K562 (cell line): ENCODE data around the gene HBP1.

Experiments used
- EHMT2 ChIP-seq: fragments of 450-650 bp; IDR thresholded peaks from 2 replicates; pipeline ENCODE4 v1.6.1; 2018; ENCODE audit warnings: antibody characterized with exemption
- ELK3 ChIP-seq: fragments of 450-650 bp; formaldehyde crosslinking; IDR thresholded peaks from 2 replicates; pipeline ENCODE4 v1.4.0; 2020; ENCODE audit warnings: mild to moderate bottlenecking
- LEF1 ChIP-seq: fragments of 450-650 bp; IDR thresholded peaks from 2 replicates; pipeline ENCODE4 v1.6.1; 2016; ENCODE audit warnings: mild to moderate bottlenecking
- POLR2A ChIP-seq: fragments of 450-650 bp; conservative IDR thresholded peaks from 2 replicates; pipeline ENCODE4 v1.6.1; 2016
- RBBP5 ChIP-seq: fragments of 200-600 bp; sonication (generic); IDR thresholded peaks from 2 replicates; pipeline ENCODE4 v1.6.1; 2012; ENCODE audit warnings: borderline replicate concordance, mild to moderate bottlenecking, low read length, control low read depth, inconsistent platforms; ENCODE audit not compliant: insufficient read depth, poor library complexity, severe bottlenecking
- RBM22 ChIP-seq: fragments of 200-400 bp; formaldehyde crosslinking; IDR thresholded peaks from 2 replicates; pipeline ENCODE4 v1.6.1; 2018; ENCODE audit warnings: low read length, low read depth; ENCODE audit not compliant: poor library complexity, severe bottlenecking
- ZNF449 ChIP-seq: fragments of 250-450 bp; sonication (Bioruptor Pico); IDR thresholded peaks from 2 replicates; pipeline ENCODE4 v1.8.0; 2022; ENCODE audit warnings: moderate library complexity, mild to moderate bottlenecking, inconsistent platforms
- ZNF75A ChIP-seq: fragments of 450-650 bp; formaldehyde crosslinking; IDR thresholded peaks from 2 replicates; pipeline ENCODE4 v1.4.0; 2020; ENCODE audit warnings: mild to moderate bottlenecking

- TF ChIP-seq EHMT2 (no peak), ZNF75A (CRISPR knock-in tag) (no peak), RBBP5 (no peak), LEF1 (no peak), ZNF449 (CRISPR knock-in tag) (no peak), ELK3 (CRISPR knock-in tag) (0 out of 2 replicates have a peak, but pooled peaks have one; percentile 29), POLR2A (no peak), RBM22 (no peak)
These were observed 33.1 kb downstream of the HBP1 start for GRCh38 chr7:107201795-107202450.
